HG03342 (cell line): ENCODE results near the gene MMP1.

Source experiments
- ATAC-seq: cut with Tn5 transposase; IDR thresholded peaks from one replicate; pipeline ENCODE4 v1.9.1; 2021; ENCODE audit warnings: mild to moderate bottlenecking, moderate library complexity; ENCODE audit not compliant: unreplicated experiment

MMP1 gene

GRCh38 chr11:102807921-102808320, 10.0 kb upstream of the MMP1 start:
- no peak for ATAC-seq

GRCh38 chr11:102806296-102806695, 8.3 kb upstream of the MMP1 start:
- no peak for ATAC-seq

GRCh38 chr11:102802341-102802740, 4.4 kb upstream of the MMP1 start:
- no peak for ATAC-seq

- ATAC-seq, result no peak
Observed at GRCh38 chr11:102800767-102801166, 2.8 kb upstream of the MMP1 start.

GRCh38 chr11:102799681-102800340, 1.9 kb upstream of the MMP1 start:
- no peak for ATAC-seq

- ATAC-seq, result peak; percentile 96
Observed at GRCh38 chr11:102794382-102794781, 3.6 kb downstream of the MMP1 start.

GRCh38 chr11:102793677-102794290, 4.2 kb downstream of the MMP1 start:
- ATAC-seq, result no peak

GRCh38 chr11:102792604-102793003, 5.4 kb downstream of the MMP1 start:
- ATAC-seq, result no peak

GRCh38 chr11:102791271-102792036, 6.5 kb downstream of the MMP1 start:
- no peak for ATAC-seq

- no peak for ATAC-seq
Observed at GRCh38 chr11:102788334-102788995, 9.5 kb downstream of the MMP1 start.

- no peak for ATAC-seq
Observed at GRCh38 chr11:102784380-102784779, 13.6 kb downstream of the MMP1 start.

- ATAC-seq, result no peak
Observed at GRCh38 chr11:102783720-102784119, 14.2 kb downstream of the MMP1 start.

- no peak for ATAC-seq
Observed at GRCh38 chr11:102783016-102783415, 14.9 kb downstream of the MMP1 start.

GRCh38 chr11:102781676-102782075, 16.3 kb downstream of the MMP1 start:
- no peak for ATAC-seq

GRCh38 chr11:102780491-102780918, 17.5 kb downstream of the MMP1 start, which contains the start of gene MMP10:
Gene MMP10, minus strand, starts transcription at chr11:102780628. Its CDS starts 37 bp downstream, at chr11:102780591.
- ATAC-seq, result no peak

GRCh38 chr11:102776454-102776853, 21.5 kb downstream of the MMP1 start:
- ATAC-seq, result no peak

- ATAC-seq, result no peak
Observed at GRCh38 chr11:102773386-102773785, 24.6 kb downstream of the MMP1 start.

- no peak for ATAC-seq
Observed at GRCh38 chr11:102771351-102771750, 26.6 kb downstream of the MMP1 start.

GRCh38 chr11:102770191-102770590, 27.8 kb downstream of the MMP1 start:
- ATAC-seq, result no peak

GRCh38 chr11:102767800-102768199, 30.2 kb downstream of the MMP1 start:
- no peak for ATAC-seq

- no peak for ATAC-seq
Observed at GRCh38 chr11:102763440-102763839, 34.5 kb downstream of the MMP1 start.
